AG04450 (cell line): ENCODE data around the gene FBXO5. TPM values are rescaled to one million over a fixed set of nuclear protein-coding genes. Genes with fewer than 3 reads are reported as not detected.

ENCODE experiments used
- CTCF ChIA-PET: fragments of 300-600, 350-600 bp; formaldehyde crosslinking; extraction: SDS; loops from one replicate; lab custom pipeline; 2022; ENCODE audit warnings: antibody characterized with exemption, inconsistent platforms; lab: Charles Lee
- POLR2A ChIA-PET: fragments of 350-600 bp; formaldehyde crosslinking; extraction: SDS; loops from one replicate; lab custom pipeline; 2021; ENCODE audit warnings: antibody characterized with exemption, inconsistent platforms; lab: Yijun Ruan, JAX
- DNase-seq: peaks from one replicate; pipeline ENCODE4 v3.0.0-alpha.2; 2011; ENCODE audit warnings: low read depth, low spot score
- H3K27ac ChIP-seq: one replicate; pipeline ENCODE4 v1.5.1; 2012; ENCODE audit warnings: low read depth, low read length, control low read depth
- H3K27me3 ChIP-seq: one replicate; pipeline ENCODE4 v1.6.0; 2012; ENCODE audit warnings: low read length; ENCODE audit not compliant: control insufficient read depth, insufficient read depth
- H3K4me3 ChIP-seq: 2 replicates; pipeline ENCODE4 v1.5.1; 2011; ENCODE audit warnings: mild to moderate bottlenecking, low read depth, low read length, control low read depth
- H3K9me3 ChIP-seq: 2 replicates; pipeline ENCODE4 v1.5.1; 2012; ENCODE audit warnings: low read length; ENCODE audit not compliant: control insufficient read depth, insufficient read depth
- polyA plus RNA-seq: library from polyadenylated mRNA; depleted of rRNA; stranded (reverse); fragments of >200 nt; gene quantifications from 2 replicates; pipeline ENCODE4 v1.2.3, GENCODE V29; 2011
- TF ChIP-seq, protein P1 (sequence below): IDR thresholded peaks from 2 replicates; pipeline ENCODE4 v1.5.1; 2011; ENCODE audit warnings: low read depth, low read length, control low read depth, inconsistent platforms

The FBXO5 gene
- polyA plus RNA-seq, 1 experiment = 13.1 TPM

DNA sequence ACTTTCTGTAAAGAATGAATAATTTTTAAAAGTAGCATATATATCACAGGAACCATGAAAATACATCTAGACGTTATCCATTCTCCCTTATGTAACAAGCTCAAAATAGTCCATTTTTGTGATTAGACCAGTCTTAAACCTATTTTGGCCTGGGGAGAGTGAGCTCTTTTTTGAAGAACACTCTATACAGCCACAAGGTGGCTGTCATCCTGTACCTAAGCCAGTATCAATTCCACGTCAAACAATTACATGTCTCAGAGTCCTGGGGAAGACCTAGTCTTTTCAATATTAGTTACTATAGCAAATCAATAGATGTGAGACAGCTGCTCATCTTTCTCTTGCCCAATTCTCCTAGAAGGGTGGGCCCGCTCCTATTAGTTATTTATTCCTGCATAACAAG, 28.4 kb downstream of the FBXO5 start:
- CTCF ChIA-PET = interaction anchor here (0.7 to 3.4 kb wide), 14 partner anchors 11 to 469 kb away, joined by 3 to 48 read pairs (median 4); no protein-coding TSS in a partner anchor
- Histone ChIP-seq H3K4me3 (no peak overlapping the region), H3K9me3 (no peaks in the 10 kb centered on the region; the same call in 1 of the 2 replicates), H3K27ac (no peak overlapping the region), H3K27me3 (no peaks in the 10 kb centered on the region)
- TF ChIP-seq, protein P1, sequence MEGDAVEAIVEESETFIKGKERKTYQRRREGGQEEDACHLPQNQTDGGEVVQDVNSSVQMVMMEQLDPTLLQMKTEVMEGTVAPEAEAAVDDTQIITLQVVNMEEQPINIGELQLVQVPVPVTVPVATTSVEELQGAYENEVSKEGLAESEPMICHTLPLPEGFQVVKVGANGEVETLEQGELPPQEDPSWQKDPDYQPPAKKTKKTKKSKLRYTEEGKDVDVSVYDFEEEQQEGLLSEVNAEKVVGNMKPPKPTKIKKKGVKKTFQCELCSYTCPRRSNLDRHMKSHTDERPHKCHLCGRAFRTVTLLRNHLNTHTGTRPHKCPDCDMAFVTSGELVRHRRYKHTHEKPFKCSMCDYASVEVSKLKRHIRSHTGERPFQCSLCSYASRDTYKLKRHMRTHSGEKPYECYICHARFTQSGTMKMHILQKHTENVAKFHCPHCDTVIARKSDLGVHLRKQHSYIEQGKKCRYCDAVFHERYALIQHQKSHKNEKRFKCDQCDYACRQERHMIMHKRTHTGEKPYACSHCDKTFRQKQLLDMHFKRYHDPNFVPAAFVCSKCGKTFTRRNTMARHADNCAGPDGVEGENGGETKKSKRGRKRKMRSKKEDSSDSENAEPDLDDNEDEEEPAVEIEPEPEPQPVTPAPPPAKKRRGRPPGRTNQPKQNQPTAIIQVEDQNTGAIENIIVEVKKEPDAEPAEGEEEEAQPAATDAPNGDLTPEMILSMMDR = no peak
- POLR2A ChIA-PET = no interaction called here
- DNase-seq = no peak

DNA sequence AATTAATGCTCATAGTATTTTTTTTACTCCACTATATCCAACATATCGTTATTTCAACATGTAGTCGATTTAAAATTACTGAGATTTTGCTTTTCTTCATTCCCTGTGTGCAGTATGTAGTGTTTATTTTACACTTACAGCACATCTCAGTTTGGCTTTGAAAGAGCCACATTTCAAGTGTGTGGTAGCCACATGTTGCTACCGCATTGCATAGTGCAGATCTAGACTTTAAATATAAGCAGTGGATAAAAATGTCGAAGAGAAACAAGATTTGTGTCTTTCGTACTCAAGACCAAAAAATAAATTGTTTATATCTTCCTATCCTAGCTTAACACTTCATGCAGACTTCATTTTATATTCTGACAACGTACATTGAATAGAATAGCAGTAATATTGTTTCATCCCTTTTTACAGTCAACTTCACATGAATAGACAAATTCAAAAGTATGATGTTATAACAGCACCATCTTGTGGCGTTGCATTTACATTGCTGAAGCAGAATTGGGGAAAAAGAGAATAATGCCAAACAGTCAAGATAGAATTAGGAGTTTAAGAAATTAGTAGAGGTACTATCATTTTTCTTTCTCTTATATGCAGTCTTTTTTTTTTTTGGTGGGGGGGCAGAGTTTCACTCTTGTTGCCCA, 29.9 kb downstream of the FBXO5 start:
- DNase-seq = no peak
- TF ChIP-seq, protein P1 = peak; percentile 68
- Histone ChIP-seq H3K27ac (no peak overlapping the region), H3K27me3 (no peaks in the 10 kb centered on the region), H3K9me3 (no peaks in the 10 kb centered on the region), H3K4me3 (no peak overlapping the region)
- POLR2A ChIA-PET = no interaction called here
- CTCF ChIA-PET = interaction anchor here (0.5 to 3.4 kb wide), 20 partner anchors 9 to 951 kb away, joined by 3 to 48 read pairs (median 4); partner anchors contain the start of gene VIP

DNA sequence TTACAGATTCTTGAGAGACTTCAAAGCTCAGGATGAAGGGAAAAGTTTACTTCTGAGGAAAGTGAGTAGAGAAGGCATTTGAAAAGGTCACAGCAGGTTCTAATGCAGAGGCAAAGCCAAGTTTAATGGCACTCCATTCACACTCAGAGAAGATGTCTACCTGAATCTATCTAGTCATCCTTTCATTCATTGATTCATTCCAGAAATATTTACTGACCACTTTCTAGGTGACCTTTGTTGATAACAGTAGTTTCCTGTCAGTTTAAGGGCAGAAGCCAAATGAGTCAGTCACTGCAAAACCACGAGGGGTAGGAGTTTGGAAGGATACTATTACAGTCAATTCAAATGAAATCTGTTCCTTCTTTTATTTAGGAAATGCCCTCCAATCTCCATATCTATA, 30.8 kb downstream of the FBXO5 start:
- CTCF ChIA-PET = interaction anchor here (0.7 to 6.3 kb wide), 3 partner anchors 12 to 1293 kb away, joined by 3 to 72 read pairs (median 4); partner anchors contain the start of gene VIP
- H3K27me3 ChIP-seq = no peaks in the 10 kb centered on the region
- no peak overlapping the region for H3K27ac ChIP-seq
- H3K9me3 ChIP-seq = no peaks in the 10 kb centered on the region
- TF ChIP-seq, protein P1 = no peak
- POLR2A ChIA-PET = no interaction called here
- no peak for DNase-seq
- H3K4me3 ChIP-seq = no peak overlapping the region

DNA sequence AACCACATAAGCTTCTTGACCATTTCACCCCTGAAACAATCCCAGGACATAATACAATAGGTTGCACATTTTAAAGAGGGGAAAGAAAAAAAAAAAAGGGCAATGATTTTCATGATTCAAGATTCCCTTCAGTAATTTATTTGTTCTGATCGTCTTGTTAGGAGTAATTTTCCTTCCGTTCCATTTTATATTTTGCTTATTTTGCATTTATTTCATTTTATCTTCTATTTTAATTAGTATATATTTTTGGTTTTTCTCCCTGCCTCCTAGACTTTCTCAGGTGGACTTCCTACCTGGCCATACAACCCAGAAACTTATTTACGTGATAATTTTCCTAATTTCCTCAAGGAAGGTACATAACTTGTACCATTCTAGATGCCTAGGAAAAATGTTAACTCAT, 32.6 kb downstream of the FBXO5 start:
- no peak for DNase-seq
- Histone ChIP-seq H3K9me3 (no peaks in the 10 kb centered on the region), H3K4me3 (no peak overlapping the region), H3K27me3 (no peaks in the 10 kb centered on the region), H3K27ac (no peak overlapping the region)
- ChIA-PET POLR2A (no interaction called here), CTCF (interaction anchor here (0.7 to 6.3 kb wide), 6 partner anchors 23 to 398 kb away, joined by 3 to 131 read pairs (median 18); partner anchors contain the start of gene VIP)
- TF ChIP-seq, protein P1 = no peak

DNA sequence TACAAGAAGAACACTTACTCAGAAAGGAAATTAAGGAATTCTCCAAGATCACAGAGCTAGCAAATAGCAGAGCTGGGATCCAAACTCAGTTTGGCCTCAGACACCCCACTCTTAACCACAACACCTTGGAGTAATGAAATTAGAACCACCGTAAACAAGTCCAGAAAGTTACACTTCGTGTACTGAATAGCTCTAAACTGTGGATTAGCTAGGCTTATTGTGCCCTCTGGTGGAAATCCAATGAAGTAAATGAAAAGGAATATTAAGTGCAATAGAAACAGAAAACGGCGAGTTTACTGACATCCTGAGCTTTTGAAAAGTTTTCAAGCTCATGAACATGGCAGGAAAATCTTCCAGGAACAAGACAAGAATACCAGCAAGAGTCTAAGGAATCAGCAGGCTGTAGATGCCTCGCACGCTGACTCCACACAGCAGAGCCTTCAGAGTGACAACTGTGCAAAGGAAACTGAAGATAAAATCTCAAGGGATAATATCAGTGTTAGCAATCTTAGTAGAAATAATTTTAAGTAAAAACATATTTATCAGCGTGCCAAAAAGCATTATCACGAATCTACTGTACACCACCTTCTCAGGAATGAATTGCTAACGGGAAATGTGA, 34.6 kb downstream of the FBXO5 start:
- Histone ChIP-seq H3K27ac (no peak overlapping the region), H3K4me3 (no peak overlapping the region; the same call in 1 of the 2 replicates), H3K9me3 (no peaks in the 10 kb centered on the region), H3K27me3 (no peaks in the 10 kb centered on the region)
- DNase-seq = peak; percentile 3
- POLR2A ChIA-PET = no interaction called here
- CTCF ChIA-PET = interaction anchor here (0.5 to 6.3 kb wide), 59 partner anchors 8 to 1909 kb away, joined by 3 to 131 read pairs (median 4); partner anchors contain the start of gene VIP
- TF ChIP-seq, protein P1 = peak; percentile 72
